ENCODE results near the gene ZNF436. TPM values are rescaled to one million over a fixed set of nuclear protein-coding genes. Genes with fewer than 3 reads are reported as not detected.
A peak's percentile ranks its signal among the peaks of the same experiment; 100 is the strongest.
"Not testable (repeated sequence)": the region's sequence is repeated elsewhere in the genome, so short reads cannot be mapped to it uniquely, and the experiment has no call there.

ZNF436 gene
- total RNA-seq, 1 donor from 2014 or later: 21.4 TPM

DNA sequence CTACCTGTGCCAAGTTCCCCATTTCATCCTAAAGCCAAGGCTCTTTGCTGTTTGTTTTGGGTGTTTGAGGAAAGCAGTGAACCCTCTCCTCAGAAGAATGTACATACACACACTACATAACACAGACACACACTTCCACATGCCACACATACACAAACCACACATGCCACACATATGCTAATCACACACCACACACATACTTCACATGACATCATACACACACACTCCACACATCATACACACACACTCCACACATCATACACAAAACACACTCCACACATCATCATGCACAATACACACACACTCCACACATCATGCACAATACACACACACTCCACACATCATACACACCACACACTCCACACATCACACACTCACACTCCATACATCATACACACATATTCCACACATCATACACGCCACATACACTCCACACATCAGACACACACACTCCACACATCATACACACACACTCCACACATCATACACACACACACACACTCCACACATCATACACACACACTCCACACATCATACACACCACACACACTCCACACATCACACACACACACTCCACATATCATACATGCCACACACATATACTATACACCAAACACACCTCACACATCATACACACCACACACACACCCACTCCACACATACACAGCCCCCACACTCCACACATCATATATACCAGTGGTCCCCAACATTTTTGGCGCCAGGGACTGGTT lies 22.7 kb upstream of the ZNF436 start:
- no peak for DNase-seq (ENCODE audit: low spot score)

DNA sequence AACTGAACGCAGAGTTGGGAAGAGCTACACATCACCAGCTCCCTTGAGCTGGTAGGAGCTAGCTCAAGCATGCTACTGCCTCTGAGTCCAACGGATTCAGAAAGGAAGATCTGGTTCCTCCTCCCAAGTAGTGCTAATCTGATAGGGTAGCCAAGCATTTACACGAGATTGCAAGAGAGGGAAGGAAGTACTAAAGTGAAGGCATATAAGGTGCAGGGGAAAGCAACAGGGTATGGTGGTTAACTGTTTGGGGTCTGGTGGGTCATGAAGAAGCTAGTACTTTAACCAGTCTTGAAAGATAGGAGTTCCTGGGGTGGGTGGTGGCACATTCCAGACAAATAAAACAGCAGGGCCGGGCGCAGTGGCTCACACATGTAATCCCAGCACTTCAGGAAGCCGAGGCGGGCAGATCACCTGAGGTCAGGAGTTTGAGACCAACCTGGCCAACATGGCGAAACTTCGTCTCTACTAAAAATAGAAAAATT lies 20.2 kb upstream of the ZNF436 start:
- DNase-seq (ENCODE audit: low spot score): no peak

DNA sequence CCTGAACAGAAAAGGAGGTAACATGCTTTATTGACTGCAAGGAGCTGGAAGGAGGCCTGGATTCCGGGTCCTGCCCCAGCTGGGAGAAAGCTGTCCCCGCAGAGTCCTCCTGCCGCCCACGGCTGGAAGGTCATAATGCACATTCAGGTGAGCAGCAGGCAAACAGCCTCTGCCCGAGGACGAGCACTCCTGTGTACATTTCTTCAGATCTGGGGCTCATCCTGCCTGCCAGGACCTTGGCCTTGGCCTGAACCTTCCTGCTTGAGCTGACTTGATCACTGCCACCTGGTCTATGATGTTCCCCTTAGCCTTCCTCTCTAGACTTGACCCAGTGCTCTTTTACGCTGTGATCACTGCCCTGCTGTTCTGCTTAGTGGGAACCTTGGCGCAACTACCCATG lies 17.9 kb upstream of the ZNF436 start:
- DNase-seq (ENCODE audit: low spot score): no peak

DNA sequence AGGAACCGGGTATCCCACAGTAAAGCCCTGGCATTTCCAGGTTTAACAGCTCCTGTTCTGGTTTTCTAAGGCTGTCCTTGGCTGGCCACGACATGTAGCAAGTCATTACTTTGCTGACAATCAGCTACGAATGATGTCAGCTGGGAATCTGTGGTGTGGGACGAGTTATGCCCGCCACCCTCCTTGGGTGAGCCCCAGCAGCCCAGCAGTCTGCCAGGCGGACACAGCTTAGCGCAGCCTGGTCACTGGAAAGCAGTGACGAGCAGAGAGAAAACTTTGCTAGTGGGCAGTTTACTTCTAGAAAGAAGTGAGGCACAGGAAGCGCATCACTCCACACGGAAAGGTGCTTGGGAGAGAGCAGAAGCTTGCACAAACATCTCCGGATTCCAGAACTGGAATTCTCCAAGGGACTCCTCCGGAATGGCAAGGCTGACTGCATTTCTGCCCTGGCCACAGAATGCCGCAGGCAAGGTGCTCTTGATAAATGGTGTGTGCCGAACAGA lies 15.5 kb upstream of the ZNF436 start:
- DNase-seq (ENCODE audit: low spot score): no peak

DNA sequence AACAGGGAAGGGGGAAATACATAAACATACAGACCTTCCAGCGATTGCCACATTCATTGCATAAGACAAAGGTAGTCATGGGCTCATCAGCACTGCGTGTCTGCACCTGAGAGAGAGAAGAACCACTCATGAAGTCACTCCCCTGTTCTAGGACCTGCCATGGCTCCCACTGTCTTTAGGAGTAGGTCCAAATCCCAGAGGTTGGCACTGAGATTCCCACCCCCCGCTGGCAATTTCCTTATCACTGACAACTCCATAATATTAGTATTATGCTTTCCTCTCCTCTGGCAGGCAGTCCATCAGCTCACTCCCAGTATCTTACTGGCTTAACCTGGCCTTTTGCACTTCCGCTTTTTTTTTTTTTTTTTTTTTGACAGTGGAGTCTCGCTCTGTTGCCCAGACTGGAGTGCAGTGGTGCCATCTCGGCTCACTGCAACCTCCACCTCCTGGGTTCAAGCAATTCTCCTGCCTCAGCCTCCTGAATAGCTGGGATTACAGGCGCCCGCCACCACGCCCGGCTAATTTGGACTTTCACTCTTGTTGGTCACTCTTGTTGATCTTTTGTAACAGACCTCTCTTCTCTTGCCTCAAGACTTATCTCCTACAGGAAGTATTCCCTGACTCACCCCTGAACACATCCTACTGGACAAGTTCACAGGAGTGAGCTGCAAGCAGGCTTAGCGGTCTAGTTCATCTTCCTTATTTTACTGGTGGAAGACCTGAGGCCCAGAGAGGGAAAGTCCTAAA lies 14.8 kb upstream of the ZNF436 start:
- DNase-seq (ENCODE audit: low spot score): no peak

DNA sequence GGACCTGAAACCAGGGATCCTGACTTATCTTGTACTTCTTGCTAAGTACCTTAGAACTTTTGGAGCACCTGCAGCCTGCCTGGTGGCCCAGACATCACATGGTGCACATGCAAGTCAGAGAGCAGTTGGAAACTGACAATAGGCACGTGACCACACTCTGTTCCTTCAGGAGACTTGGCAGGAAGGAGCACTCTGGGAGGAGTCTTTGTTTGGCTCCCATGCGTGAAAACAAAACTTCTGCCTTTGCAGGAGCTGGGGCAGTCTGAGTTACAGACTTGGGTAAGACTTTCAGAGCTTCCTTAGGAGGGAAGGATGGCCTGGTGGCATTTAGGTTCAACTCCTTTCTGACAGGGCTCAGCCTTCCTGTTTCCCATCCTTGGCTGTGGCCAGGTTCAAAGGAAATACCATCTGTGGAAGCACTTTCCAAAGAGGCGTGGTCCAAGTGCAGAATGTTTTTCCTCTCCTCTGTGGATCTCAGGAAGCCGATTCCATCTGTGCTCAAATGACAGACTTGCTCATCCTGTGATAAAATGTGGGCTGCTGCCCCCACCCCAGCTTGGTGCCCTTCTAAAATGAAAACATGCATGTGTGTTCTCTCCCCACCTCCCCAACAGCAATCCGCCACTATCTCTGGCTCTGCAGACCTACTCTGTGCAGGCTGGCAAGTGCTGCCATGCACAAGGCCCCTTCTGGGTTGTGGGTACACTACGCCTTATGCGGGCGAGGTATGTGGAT lies 14.1 kb upstream of the ZNF436 start:
- no peak for DNase-seq (ENCODE audit: low spot score)

DNA sequence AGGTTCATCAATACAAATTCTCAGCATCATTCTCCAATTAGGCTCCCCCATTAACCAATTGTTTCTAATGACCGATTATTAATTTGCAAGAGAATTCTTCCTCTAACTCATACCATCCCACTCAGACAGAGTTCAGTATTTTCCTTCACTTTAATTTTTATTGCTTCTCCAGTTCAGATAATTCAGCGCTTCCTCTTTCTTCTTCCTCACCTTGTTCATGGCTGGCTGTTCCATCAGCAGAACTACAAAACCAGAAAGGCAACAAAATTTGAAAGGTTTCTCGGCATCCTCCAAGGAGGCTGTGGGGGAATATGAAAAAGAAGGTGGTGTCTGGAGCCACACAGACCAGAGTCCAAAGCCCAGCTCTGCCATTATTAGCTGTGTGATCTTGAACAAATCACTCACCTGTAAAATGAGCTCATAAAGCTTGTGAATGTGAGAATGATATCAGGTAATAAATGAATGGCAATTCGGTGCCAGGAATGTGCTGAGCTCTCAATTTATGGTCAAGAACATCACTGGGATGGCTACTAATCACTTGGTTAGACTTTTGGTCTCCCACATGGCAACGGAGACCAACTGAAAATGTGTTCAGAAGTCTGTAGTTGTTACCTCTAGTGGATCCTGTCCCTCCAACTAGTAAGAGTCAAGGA lies 11.7 kb upstream of the ZNF436 start:
- DNase-seq (ENCODE audit: low spot score): no peak

DNA sequence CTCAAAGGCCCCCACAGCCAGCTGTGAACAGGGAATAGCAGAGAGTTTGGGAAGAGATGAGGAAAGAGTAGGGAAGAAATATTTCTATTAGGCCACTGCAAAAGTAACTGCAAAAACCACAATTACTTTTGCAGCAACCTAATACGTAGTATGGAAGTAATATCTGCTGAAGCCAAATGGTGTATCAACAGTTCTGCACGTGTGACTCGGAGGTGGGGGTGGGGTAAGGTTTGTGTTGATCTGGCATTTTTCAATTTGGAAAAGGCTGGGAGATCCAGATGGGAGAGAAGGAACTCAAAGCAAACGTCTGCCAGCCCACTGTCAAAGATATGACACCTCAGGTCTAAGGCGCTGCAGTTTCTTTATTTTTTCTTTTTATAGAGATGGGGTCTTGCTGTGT lies 11.1 kb upstream of the ZNF436 start:
- no peak for DNase-seq (ENCODE audit: low spot score)

DNA sequence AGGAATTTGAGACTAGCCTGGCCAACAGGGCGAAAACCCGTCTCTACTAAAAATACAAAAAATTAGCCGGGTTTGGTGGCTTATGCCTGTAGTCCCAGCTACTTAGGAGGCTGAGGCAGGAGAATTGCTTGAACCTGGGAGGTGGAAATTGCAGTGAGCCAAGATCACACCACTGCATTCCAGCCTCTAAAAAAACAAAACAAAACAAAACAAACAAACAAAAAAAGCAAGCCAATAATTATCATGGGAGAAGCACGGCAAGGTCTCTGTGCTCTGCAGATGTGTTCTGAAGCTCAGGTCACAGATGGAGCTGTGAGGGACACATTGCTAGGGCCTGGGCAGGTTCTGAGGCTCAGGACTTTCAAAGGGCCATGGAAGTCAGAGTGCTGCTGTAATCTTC lies 10.6 kb upstream of the ZNF436 start:
- DNase-seq (ENCODE audit: low spot score): not testable (repeated sequence)

DNA sequence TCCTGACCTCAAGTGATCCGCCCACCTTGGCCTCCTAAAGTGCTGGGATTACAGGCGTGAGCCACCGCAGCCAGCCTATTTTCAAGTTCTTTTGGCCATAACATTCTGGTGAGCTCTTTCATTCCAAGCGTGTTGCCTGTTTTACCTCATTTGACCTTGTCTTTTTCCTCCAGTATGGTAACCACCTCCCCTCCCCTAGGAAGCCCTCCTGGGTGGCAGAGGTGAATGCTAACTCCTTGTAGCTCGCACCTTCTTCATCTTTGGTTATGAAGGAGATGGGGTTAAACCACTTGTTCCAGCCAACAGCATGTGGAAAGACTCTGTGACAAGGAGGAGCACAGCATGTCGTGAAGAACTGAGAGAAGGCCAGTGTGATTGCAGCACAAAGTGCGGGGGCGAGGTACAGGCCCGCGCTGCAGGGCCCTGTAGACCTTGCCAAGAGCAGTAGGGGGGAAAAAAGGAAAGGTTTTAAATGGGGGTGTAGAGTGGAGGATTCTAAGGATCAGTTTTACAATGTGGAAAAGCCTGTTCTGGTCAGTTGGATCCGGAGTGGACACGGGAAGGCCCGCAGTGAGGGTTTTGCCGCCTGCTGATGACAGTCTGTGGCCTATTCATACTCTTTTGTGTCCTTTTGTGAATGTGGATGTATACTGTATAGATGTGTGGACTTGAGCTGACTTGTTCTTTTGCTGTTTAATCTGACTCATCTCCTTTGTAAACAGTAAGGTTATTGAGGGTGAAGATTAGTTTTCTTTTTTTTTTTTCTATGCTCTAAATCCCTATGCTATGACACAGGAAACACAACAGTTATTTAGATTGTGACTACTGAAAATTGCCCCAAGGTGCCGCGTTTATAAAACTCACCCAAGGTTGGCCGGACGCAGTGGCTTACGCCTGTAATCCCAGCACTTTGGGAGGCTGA lies 7.5 kb upstream of the ZNF436 start:
- no peak for DNase-seq (ENCODE audit: low spot score)

DNA sequence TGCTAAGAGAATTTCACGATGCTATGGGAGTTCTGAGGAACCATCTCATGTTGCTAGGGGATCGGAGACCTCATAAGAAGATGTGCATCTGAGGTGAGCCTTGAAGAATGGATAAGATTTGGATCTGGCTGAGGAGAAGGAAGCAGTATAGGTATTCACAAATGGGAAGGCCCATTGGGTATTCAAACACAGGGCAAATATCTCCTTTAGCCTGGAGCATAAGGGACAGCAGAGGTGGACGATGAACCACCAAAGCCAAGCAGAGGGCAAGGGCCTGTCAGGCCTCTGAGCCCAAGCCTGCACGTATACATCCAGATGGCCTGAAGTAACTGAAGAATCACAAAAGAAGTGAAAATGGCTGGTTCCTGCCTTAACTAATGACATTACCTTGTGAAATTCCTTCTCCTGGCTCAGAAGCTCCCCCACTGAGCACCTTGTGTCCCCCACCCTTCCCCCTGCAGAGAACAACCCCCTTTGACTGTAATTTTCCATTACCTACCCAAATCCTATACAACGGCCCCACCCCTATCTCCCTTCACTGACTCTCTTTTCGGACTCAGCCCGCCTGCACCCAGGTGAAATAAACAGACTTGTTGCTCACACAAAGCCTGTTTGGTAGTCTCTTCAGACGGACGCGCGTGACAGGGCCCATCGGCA lies 4.6 kb upstream of the ZNF436 start:
- not testable (repeated sequence) for DNase-seq (ENCODE audit: low spot score)

DNA sequence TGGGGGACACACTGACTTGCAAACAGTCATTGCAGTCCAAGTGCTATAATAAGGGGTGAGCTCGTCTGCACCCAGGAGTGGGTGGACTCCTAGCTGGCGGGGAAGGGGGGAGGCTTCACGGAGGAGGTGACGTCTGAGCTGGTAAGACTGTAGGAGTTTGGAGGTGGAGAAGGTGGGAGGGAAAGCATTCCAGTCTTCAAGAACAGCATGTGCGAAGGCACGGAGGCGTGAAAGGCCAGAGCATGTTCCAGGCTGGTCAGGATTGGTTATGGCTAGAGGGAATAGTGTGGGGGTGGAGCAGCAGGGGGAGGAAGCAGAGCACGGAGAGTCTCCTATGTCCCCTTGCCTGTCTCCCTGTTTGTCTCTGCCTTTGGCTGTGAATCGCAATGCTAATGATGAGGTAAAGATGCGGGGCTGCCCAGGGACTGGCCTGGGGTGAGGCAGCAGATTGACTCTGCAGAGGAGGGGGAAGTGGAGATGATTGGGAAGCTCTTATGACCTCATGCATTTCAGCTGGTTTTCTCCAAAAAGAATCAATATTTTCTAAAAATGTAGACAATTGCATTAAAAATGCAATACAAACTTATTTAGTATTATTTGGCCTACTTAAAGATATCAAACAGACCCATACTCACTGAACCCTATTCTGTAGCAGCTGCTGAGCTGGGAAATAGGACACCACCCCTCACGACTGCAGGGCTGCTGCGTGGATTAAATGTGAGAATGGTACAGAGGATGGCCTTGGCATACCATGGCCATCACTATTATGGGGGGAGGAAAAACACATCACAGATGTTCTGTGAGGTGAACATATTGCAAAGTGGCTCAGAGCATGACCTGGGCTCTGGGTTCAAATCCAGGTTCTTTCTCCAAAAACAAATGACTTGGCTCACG lies 2.6 kb upstream of the ZNF436 start:
- DNase-seq (ENCODE audit: low spot score): no peak

DNA sequence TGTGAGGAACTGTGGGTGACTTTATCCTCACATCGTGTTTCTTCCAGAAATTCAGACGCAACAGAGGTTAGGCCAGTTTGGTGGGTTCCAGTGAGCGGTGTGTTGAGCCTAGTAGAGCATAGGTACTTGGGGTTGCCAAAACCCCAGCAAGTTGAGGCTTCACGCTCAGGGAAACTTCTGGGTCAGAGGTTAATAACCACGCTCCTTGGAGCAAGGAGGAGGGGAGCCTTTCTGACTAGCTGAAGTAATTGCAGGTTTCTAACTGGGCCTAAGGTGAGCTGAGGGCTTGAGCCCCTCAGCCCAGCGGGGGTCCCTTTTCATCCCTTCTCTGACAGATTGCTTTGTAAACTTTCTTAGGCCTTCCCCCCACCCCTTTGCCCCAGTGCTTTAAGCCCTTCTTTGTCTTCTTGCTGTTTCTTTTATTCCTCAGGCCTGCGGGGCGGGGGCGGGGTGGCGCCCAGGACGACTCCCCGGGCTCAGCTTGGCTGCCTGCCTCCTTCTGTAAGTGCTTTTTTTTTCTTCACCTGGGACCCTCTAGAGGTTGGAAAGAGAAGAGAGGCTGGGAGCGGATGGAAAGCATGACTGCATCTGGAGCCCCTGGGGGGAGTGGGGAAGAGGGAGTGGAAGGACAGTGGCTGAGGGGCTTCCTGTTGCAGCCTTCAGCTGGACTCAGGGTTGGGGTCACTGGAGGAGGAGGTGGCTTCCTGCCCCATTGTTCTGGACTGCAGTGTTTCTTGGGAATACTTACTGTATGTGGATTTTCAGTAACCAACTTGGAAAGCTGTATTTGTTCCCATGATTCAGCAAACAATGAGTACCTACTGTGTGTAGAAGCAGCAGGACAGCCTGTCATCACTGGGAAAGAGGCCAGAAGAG lies 1.3 kb upstream of the ZNF436 start:
- peak; percentile 35 for DNase-seq (ENCODE audit: low spot score)

DNA sequence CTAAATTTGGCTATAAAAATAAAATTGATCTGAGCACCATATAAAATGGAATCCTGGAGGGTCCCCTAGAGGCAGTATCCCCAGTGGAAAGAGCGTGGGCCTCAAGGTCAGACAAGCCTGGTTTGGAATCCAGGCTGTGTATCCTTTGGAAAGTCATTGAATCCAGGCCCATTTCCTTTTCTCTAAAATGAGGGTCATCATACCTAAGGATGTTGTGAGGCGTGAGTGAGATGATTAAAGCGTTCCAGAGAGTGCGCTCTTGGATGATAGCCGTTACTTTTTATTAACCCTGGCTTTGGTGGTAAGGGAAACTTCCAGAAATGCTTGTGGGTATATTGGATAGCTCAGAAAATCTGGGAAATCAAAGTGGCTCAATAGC lies 683 bp upstream of the ZNF436 start:
- DNase-seq (ENCODE audit: low spot score): no peak

DNA sequence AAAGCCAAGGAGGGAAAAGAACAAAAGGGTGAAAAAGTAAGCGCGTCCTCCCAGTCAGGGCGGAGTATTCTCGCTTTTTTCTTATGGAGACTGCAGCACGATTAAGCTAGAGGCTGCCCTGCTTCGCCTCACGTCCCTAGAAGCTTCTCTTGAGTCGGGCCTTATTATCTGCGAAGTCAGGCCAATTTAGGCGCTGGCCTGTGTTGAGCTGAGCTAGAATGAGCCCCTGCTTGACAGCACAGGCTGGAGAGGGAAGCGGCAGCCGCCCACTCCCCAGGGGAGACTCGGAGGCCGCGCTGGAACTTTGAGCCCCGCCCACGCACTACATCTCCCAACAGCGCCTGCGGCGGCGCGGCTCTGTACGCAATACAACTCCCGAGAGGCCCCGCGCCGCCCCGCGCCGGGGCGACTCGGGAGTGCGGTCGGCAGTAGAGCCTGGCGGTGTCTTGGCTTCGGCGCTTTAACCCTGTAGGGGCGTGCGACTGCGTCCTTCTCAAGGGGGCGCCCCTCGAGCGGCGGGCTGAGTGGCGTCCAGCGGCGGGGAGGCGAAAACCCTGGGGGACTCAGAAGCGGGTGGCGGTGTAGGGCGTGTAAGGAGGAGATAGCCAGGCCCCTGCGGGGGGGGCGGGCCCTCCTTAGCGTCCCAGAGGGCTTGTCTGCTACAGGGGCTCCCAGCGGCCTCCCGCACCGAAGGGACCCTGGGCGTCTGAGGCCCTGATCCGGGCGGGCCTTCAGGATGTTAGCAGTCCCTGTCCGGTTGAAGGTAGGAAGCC lies 888 bp downstream of the ZNF436 start:
- peak; percentile 96 for DNase-seq (ENCODE audit: low spot score)

DNA sequence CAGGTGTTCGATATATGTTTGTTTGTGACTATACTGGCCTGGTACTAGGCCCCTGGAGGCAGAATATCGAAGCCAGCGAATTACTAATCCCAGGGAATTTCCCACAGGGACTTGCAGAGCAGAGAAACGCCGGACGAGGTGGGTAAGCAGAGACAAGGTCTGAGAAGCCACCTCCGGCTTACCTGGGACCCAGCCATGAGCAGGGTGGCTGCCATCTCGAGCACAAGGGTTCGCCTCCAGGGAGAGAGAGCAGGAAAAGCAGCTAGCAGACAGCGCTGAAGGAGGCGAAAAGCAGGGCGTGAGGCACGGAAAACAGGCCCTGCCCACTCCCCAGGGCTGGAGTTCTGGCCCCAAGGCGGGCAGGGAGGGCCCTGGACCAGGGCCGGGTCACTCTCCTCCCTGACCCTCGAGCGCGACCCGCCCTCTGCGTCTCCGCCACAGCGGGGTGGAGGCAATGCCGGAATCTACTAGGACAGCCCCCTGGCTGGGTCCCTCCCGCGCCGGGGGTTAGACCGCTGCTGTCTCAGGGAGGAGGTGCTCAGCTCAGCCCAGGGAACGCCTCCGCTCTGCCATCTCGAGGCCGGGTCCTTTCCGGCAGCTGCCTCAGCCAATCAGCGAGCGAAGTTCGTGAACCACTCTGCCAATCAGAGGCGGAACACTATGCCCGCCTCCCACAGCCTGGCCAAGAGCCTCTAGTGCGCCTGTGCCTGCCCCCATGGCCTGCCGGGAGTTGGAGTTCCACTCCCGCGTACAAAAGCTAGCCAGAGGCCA lies 1.7 kb downstream of the ZNF436 start:
- DNase-seq (ENCODE audit: low spot score): peak; percentile 100

DNA sequence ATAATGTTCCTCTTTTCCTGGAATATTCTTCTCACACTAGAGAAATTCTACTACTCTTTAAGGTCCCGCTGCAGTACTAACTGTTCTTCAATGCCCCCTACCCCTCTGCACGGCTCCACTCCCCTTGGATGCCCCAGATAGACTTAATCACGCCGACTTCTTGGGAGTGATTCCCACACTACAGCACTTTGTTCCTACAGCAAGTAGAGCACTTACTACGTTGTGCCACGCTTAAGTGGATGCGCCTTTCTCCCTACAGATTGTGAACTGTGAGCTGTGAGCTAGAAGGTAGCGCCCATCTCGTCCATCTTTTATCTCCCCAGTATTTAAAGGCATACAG lies 2.2 kb downstream of the ZNF436 start:
- DNase-seq (ENCODE audit: low spot score): peak; percentile 27

Measured in umbilical cord (tissue), 2 donors.